Measurements from ENCODE around the gene ECSIT. TPM values are rescaled to one million over a fixed set of nuclear protein-coding genes. Genes with fewer than 3 reads are reported as not detected.
A peak's percentile ranks its signal among the peaks of the same experiment; 100 is the strongest.

ECSIT gene
- polyA plus RNA-seq, 3 donors: 48.1 to 56.4 (median 50.4) TPM

DNA sequence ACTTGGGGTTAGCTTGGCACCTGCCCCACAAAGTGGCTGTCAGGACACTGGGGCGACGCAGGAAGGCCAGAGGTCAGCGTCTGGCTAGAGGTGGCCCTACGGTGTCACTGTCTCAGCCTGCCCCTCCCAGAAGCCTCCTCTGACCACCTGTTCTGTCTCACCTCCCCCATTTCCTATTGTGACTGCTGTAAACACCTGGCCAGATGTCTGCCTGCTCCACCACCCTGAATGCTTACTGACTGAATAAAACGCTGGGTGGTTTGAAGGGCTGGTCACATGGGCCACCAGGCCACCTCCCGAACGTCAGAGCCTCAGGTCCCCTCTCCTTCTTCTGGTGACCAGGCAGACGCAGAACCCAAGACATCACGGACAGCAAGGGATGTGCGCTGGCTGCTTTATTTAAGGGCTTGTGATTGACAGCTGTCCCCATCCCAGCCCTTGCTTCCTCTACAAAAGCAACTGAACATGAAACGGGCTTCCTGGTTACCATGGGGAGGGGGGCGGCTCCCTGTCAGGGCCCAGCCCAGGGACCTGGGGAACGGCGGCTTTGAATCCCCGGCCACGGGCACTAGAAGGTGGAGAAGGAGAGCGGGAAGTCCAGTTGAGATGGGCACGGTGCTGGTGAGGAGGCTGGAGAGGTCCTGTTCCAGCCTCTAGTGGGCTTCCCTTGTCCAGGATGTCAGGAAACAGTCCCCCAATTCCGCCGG lies 23.9 kb upstream of the ECSIT start:
- 80 to 81% (median 81%) methylated on average over 18 to 20 of the region's 20 CpGs for WGBS, 3 donors
- no peak overlapping the region for H3K27ac ChIP-seq (ENCODE audit: low read depth, low read length)

DNA sequence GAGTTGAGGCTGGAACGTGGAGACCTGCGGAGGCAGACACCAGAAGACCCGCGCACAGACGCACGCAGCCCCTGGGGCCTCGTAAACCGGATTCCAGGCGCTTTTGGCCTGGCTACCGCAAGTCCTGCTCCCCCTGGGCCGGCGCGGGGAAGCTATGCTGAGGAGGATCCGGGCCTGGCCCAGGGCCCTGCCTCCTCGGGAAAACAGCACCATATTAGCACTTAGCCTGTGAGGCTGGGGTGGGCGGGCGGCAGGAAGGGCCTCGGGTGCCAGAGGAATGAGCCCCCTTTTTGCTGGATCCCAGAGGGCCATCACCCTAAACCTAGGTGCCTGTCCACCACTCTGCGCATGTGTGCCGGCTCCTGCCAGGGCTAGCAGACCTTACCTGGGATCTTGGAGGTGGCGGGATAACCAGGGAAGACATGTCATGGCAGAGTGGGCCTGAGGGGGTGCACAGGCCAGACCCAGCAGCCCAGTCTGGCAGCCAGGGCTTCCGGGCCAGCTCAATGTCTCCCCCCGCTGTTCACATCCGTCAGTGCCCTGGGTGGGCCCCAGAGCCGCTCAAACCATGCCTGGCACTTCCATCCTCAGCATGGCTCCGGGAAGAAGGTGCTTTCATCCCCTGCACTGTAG lies 22.8 kb upstream of the ECSIT start:
- 60 to 80% (median 80%) methylated on average over 26 of the region's 26 CpGs for WGBS, 3 donors
- H3K27ac ChIP-seq (ENCODE audit: low read depth, low read length): no peak overlapping the region

DNA sequence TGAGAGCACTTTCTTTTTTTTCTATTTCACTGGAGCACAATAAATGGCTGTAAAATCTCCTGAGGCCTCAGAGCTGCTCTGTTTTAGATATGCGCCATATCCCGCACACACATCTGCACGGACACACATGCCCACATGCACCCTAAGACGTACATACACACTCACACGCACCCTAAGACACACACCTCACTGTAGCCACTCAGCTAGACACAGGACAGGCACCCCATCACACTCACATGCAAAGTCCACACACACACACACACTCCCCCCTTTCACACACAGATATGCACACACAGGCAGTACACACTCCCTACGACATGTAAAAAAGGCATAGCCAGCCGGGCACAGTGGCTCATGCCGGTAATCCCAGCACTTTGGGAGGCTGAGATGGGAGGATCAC lies 21.3 kb upstream of the ECSIT start:
- H3K27ac ChIP-seq (ENCODE audit: low read depth, low read length): no peak overlapping the region
- WGBS, 3 donors: 87 to 91% (median 89%) methylated on average over 8 of the region's 8 CpGs

GRCh38 chr19:11549386-11549953 lies 20.5 kb upstream of the ECSIT start:
- no peak overlapping the region for H3K27ac ChIP-seq (ENCODE audit: low read depth, low read length)
- WGBS, 3 donors: 91% methylated on average over 24 of the region's 24 CpGs

- WGBS, 3 donors: 85 to 92% (median 89%) methylated on average over 14 of the region's 14 CpGs
- H3K27ac ChIP-seq (ENCODE audit: low read depth, low read length): no peak overlapping the region
Measured at GRCh38 chr19:11547929-11548700, 19.2 kb upstream of the ECSIT start.

DNA sequence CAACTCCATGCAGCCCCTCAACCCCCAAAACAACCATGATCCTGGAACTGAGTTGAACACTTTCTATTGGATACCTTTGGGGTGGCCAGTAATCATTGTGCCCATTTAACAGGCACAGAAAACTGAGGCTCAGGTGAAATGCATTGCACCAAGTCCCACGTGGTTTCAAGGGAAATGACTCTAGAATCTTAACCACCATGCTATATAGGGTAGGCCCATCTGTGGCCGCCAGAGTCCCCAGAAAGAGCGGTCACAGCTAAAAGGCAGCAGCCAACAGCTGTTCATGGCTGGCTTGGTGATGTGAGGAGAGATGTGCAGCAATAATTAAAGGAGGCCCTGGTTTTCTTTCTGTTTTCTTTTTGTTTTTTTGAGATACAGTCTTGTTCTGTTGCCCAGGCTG lies 12.3 kb upstream of the ECSIT start:
- 57 to 74% (median 74%) methylated on average over 3 of the region's 3 CpGs for WGBS, 3 donors
- no peak overlapping the region for H3K27ac ChIP-seq (ENCODE audit: low read depth, low read length)

- 69 to 83% (median 82%) methylated on average over 5 of the region's 5 CpGs for WGBS, 3 donors
- no peak overlapping the region for H3K27ac ChIP-seq (ENCODE audit: low read depth, low read length)
Measured at GRCh38 chr19:11540645-11541044, 11.7 kb upstream of the ECSIT start.

DNA sequence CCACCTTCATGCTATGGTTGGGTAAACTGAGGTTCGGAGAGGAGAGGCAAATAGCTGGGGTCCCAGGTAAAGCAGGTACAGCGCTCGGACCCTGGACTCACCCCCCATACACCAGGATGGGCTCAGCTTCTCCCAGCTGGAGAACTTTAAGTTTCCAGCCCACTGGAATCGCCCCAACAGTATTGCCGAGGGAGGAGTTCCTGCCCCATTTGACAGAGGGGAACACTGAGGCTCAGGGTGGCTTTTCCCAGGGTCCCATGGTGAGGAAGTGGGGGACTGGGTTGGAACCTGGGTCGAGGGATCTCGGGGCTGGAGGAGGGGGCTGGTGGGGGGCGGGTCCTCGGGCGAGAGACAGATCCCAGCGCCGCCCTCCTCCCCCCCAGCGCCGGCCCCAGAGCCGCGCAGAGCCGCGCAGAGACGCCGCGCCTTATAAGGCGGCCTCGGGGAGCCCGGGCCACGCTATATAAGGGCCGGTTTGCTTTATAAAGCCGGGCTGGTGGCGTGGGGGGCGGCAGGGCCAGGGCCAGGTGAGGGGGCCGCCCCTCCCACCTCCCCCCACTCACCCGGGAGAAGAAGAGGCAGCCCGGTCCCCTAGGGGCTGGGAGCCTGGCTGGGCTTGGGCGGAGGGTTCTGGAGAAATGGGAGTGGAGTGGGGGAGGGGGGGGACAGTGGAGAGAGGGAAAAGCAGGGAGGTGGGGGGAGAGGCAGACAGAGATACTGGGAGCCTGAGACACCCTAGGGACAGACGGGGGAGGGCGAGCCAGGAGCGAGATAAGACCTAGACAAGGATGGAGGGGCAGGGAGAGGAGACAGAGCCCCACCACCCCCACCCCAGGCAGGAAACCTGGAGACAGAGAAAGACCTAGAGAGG lies 10.8 kb upstream of the ECSIT start:
- WGBS, 3 donors: 10 to 17% (median 12%) methylated on average over 25 to 36 of the region's 36 CpGs
- no peak overlapping the region for H3K27ac ChIP-seq (ENCODE audit: low read depth, low read length)

DNA sequence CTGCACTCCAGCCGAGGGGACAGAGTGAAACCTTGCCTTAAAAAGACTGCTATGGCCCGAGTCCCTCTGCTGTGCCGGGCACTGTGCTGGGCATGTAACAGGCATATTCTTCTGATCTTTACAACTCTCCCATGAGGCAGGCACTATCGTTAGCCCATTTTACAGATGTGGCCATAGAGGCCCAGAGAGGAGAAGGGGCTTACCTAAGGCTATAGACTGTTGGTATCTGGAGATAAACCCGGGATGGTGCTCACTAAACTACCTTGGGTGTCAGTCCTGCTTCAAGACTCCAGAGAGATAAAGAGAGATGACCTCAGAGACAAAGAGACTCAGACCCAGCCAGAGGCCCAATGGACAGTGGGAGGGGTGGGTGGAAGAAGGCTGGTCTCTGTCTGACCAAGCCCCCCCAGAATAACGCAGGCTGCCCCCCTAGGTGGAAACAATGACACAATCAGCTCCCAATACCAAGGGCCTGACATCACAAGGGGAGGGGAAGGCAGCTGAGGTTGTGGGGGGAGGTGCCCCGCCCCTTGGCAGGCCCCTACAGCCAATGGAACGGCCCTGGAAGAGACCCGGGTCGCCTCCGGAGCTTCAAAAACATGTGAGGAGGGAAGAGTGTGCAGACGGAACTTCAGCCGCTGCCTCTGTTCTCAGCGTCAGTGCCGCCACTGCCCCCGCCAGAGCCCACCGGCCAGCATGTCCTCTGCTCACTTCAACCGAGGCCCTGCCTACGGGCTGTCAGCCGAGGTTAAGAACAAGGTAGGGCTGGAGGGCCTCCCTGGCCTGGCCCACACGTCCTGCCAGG lies 9.5 kb upstream of the ECSIT start, which contains the start of gene CNN1:
TSS of gene CNN1 (plus strand) at position 620 of the 805 bp plus-strand sequence. CDS start at position 697, 77 bp downstream.
- H3K27ac ChIP-seq (ENCODE audit: low read depth, low read length): peak within 1 kb of the TSS; percentile 42
- WGBS, 3 donors: 20 to 35% (median 25%) methylated on average over 21 of the region's 21 CpGs

- WGBS, 3 donors: 11 to 15% (median 14%) methylated on average over 51 to 54 of the region's 54 CpGs
- H3K27ac ChIP-seq (ENCODE audit: low read depth, low read length): peak overlapping the region; percentile 19
Measured at GRCh38 chr19:11535792-11536595, 7.1 kb upstream of the ECSIT start.

DNA sequence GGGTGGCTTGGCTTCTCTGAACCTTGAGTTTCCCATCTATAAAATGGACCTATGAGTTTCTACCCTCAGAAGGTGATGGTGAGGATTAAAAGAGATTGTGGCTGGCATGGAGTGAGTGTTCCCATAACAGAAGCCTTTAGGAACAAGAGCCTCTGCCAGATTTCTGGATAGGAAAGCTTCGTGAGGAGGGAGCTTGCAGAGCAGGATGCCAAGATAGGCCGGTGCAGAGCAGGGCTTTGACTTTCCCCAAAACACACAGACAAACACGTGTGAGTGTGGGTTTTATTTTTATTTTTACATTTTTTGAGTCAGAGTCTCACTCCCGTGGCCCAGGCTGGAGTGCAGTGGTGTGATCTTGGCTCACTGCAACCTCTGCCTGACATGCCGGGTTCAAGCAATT lies 6.0 kb upstream of the ECSIT start:
- WGBS, 3 donors: 56 to 67% (median 60%) methylated on average over 5 of the region's 5 CpGs
- H3K27ac ChIP-seq (ENCODE audit: low read depth, low read length): peak overlapping the region; percentile 33

DNA sequence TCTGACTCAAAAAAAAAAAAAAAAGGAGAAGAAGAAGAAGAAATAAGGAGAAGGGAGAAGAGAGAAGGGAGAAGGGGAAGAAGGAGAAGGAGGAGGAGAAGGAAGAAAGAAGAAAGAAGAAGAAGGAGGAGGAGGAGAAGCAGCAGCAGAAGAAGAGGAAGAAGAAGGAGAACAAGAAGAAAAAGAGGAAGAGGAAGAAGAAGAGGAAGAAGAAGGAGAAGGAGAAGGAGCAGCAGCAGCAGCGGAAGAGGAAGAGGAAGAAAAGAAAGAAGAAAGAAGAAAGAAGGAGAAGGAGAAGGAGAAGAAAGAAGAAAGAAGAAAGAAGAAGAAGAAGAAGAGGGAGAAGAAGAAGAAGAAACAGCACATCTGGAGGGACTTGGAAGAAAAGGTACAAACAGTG lies 5.6 kb upstream of the ECSIT start:
- 55 to 89% (median 59%) methylated on average over 1 of the region's 1 CpG for WGBS, 3 donors
- H3K27ac ChIP-seq (ENCODE audit: low read depth, low read length): no peak overlapping the region

- 19 to 33% (median 24%) methylated on average over 9 of the region's 9 CpGs for whole genome bisulfite sequencing, 3 donors
- no peak overlapping the region for H3K27ac ChIP-seq (ENCODE audit: low read depth, low read length)
Measured at GRCh38 chr19:11530432-11530831, 1.5 kb upstream of the ECSIT start.

- 91 to 97% (median 94%) methylated on average over 9 of the region's 9 CpGs for WGBS, 3 donors
- H3K27ac ChIP-seq (ENCODE audit: low read depth, low read length): no peak overlapping the region
Measured at GRCh38 chr19:11519138-11519537, 9.8 kb downstream of the ECSIT start.

GRCh38 chr19:11513946-11514345 lies 15.0 kb downstream of the ECSIT start:
- no peak overlapping the region for H3K27ac ChIP-seq (ENCODE audit: low read depth, low read length)
- 94 to 98% (median 97%) methylated on average over 20 of the region's 20 CpGs for WGBS, 3 donors

DNA sequence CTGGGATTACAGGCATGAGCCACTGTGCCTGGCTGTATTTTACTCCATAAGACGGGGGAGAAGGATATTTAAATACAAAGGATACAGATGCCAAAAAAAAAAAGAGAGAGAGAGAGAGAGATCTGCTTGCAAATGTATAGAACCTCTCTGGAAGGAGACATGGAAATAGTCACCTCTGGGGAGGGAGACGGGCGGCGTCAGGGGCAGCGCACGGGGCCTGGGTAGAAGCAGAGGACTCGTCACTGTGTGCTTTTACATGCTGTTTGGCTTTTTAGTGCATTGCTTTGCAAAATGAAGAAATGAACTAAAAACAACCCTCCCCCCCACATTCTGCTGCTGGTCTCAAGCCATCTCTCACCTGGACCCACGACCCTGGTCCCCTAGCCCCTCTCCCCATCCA lies 18.5 kb downstream of the ECSIT start:
- no peak overlapping the region for H3K27ac ChIP-seq (ENCODE audit: low read depth, low read length)
- WGBS, 3 donors: 94 to 98% (median 95%) methylated on average over 8 of the region's 8 CpGs
